CMK (cell line): ENCODE results near the gene RASGRF1.
"Not testable (repeated sequence)": the region's sequence is repeated elsewhere in the genome, so short reads cannot be mapped to it uniquely, and the experiment has no call there.

Experiments used
- DNase-seq: peaks from one replicate; pipeline ENCODE4 v3.0.0-alpha.2; 2010; ENCODE audit warnings: low read depth

Gene RASGRF1

GRCh38 chr15:79090487-79091203 lies at the start of gene RASGRF1:
RASGRF1 (minus strand) TSS chr15:79090780; CDS start chr15:79090498, 282 bp downstream.
- DNase-seq: no peak

- DNase-seq: no peak
Measured at GRCh38 chr15:79136434-79137046, 46.0 kb upstream of the RASGRF1 start.

- DNase-seq: no peak
Measured at GRCh38 chr15:79133309-79133708, 42.7 kb upstream of the RASGRF1 start.

GRCh38 chr15:79132770-79133169 lies 42.2 kb upstream of the RASGRF1 start:
- no peak for DNase-seq

- DNase-seq: no peak
Measured at GRCh38 chr15:79132361-79132760, 41.8 kb upstream of the RASGRF1 start.

- no peak for DNase-seq
Measured at GRCh38 chr15:79130535-79131130, 40.1 kb upstream of the RASGRF1 start.

GRCh38 chr15:79129235-79129634 lies 38.7 kb upstream of the RASGRF1 start:
- no peak for DNase-seq

- no peak for DNase-seq
Measured at GRCh38 chr15:79128556-79128955, 38.0 kb upstream of the RASGRF1 start.

- no peak for DNase-seq
Measured at GRCh38 chr15:79124388-79124787, 33.8 kb upstream of the RASGRF1 start.

GRCh38 chr15:79122991-79123390 lies 32.4 kb upstream of the RASGRF1 start:
- no peak for DNase-seq

GRCh38 chr15:79122391-79122790 lies 31.8 kb upstream of the RASGRF1 start:
- no peak for DNase-seq

- DNase-seq: no peak
Measured at GRCh38 chr15:79121571-79121970, 31.0 kb upstream of the RASGRF1 start.

- no peak for DNase-seq
Measured at GRCh38 chr15:79117442-79118204, 27.0 kb upstream of the RASGRF1 start.

GRCh38 chr15:79116771-79117170 lies 26.2 kb upstream of the RASGRF1 start:
- no peak for DNase-seq

GRCh38 chr15:79115986-79116665 lies 25.5 kb upstream of the RASGRF1 start:
- no peak for DNase-seq

- DNase-seq: no peak
Measured at GRCh38 chr15:79113831-79114230, 23.3 kb upstream of the RASGRF1 start.

- DNase-seq: not testable (repeated sequence)
Measured at GRCh38 chr15:79111404-79111803, 20.8 kb upstream of the RASGRF1 start.

- DNase-seq: no peak
Measured at GRCh38 chr15:79105141-79105540, 14.6 kb upstream of the RASGRF1 start.

GRCh38 chr15:79102595-79102994 lies 12.0 kb upstream of the RASGRF1 start:
- DNase-seq: no peak

- DNase-seq: no peak
Measured at GRCh38 chr15:79101866-79102581, 11.4 kb upstream of the RASGRF1 start.

GRCh38 chr15:79099692-79100091 lies 9.1 kb upstream of the RASGRF1 start:
- no peak for DNase-seq
